ENCODE results near the gene DFFB.

DFFB gene

GRCh38 chr1:3834701-3835100 is 22.6 kb upstream of the DFFB start:
- DNase-seq: no peak

GRCh38 chr1:3836421-3836820 is 20.9 kb upstream of the DFFB start:
- no peak for DNase-seq

- DNase-seq: no peak
These were observed 20.1 kb upstream of the DFFB start for GRCh38 chr1:3837200-3837599.

GRCh38 chr1:3837685-3838084 is 19.6 kb upstream of the DFFB start:
- DNase-seq: no peak

DNA sequence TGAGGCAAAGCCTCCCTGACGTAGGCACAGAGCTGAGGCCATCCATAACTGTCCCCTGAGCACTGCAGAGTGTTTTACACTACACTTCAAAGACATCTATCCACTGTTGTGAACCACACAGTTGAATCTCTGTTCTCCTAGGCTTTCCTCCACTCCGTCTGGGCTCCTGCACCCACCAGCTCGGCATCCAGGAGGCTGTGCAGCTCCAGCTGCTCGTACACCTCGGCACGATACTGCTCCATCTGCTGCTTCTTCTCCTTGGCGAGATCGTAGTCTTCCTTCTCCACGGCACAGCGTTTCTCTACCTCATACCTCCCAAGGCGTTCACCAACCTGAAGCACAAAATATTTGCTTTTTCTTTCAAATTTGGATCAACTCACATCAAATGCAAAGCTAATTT is 18.5 kb upstream of the DFFB start:
- no peak for DNase-seq

DNA sequence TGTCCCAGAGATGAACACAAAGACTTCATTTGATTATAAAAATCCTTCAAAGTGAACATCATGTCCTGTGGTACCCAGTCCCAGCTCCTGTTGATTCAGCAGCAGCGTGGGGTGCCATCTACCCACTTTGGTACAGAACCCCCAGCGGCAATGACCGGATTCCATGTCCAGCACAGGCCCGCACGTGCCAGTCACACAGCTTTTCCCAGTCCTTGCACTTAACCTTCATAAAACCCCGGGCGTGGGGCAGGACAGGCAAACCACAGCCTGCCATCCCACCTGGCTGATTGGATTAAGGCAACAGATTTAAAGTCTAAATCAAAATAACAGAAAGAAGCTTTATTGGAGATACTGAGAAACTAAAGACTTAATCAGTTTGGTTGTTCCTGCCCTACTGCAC is 15.8 kb upstream of the DFFB start:
- peak; percentile 86 for DNase-seq

DNA sequence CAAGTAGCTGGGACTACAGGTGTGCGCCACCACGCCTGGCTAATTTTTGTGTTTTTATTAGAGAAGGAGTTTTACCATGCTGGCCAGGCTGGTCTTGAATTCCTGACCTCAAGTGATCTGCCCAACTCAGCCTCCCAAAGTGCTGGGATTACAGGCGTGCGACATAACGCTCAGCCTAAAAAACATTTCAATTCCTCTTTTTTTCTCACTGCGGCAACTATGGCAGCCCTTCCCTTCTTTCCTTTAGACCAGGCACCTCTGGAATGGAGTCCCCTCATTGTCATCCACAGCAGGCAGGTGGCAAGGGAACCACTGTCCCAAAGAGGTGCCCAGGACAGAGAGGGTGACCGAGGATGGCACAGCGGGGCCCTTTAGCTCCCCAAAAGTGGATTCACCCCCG is 14.4 kb upstream of the DFFB start:
- DNase-seq: no peak

DNA sequence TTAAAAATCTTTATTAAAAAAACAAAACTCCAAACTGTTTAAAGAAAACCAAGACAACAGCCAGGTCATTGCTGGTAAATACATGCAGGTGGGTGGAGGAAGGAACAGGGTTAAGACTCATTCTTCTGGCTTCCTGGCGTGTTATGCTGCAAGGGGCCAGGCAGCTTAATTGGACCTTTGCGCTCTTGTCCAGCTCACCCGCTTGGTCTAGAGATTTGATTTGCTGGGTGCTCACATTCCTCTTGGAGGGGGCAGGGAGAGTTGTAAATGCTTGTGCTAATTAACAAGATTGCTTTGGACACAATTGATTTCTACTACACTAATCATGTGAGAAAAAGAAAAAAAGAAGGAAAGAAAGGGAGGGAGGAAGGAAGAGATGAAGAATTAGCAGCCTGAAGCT is 10.7 kb upstream of the DFFB start:
- no peak for DNase-seq

DNA sequence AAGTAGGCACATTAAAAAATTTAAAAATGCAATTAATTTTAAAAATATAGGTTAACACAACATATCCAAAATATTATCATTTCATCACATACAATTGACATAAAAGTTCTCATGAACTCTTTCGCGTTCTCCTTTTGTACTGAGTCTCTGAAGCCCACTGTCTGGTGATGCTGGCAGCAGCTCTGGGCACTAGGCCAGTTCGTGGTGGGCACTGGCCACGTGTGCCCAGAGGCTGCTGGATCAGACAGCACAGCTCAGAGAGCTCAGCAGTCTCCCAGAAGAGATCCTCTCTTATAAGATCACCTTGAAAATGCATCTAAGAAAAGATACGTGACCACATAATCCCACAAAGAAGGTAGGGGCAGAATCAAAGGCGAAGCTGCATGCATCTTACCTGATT is 10.2 kb upstream of the DFFB start:
- no peak for DNase-seq

DNA sequence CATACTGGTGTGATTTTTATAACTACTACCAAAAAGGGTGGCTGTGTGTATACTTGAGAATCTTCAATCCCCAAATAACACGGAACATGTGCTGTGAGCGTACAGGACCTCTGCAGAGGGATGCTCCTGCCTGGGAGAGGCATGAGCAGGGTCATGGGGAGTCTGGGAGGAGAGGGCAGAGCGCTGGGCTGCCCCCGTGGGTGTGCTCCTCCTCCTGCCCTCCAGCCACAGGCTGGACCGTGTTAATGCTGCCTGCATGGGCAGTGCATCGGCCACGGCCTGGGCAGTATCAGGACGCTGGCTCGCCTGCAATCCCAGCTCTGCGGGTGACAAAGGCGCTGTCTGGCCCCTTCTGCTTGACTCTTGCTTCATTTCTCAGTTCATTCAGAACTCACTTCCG is 6.4 kb upstream of the DFFB start:
- no peak for DNase-seq

DNA sequence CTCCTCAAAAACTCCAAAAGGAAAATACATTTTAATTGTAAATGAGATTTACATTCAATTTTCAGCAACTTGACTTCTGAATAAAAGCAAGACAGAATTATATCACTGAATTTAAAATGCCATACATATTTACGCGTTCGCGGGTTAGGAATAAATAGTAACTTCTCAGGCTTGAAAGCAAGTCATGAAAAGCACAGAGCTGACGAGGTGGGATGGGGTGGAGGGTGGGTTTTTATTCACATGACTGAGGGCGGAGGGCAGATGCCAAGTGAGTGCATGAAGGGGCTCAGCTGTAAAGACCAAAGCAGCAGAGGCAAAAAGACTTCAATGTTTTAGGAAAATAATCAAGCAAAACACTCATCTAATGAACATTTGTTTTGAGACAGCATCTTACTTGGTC is 6.0 kb upstream of the DFFB start:
- DNase-seq: no peak

- DNase-seq: no peak
These were observed 5.2 kb upstream of the DFFB start for GRCh38 chr1:3852091-3852490.

GRCh38 chr1:3852711-3853485 is 4.4 kb upstream of the DFFB start:
- DNase-seq: peak; percentile 47

GRCh38 chr1:3857791-3858129 is 484 bp downstream of the DFFB start:
- DNase-seq: no peak

DNA sequence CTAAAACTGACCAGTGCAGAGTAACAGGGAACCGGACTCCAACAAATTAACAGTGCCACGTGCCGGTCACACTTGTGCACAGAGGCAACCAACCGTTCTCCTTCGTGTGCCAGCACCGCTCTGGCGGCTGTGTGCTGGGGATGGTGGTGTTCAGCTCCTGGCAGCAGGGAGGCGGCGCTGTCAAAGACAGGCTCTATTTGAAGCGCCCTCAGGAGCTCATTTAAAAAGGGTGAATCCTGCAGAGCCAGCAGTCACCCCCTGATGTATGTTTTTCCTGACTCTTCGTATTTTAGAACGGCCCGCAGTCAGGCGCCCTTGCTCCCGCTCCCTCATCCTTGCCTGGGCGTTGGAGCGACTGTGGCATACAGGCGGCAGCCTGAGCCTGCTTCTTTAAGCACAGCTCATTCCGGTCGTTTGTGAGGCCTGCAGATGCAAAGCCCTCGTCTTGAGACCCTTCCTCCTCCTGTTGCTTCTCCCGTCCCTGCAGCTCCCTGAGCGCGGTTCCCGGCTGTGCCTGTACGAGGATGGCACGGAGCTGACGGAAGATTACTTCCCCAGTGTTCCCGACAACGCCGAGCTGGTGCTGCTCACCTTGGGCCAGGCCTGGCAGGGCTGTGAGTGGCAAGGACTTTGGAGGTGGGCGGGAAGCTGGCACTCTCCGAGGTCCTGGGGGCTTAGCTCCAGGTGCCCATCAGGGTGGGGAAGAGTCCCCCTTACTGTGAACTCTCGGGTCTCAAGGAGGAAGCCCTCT is 1.1 kb downstream of the DFFB start:
- peak; percentile 30 for DNase-seq

DNA sequence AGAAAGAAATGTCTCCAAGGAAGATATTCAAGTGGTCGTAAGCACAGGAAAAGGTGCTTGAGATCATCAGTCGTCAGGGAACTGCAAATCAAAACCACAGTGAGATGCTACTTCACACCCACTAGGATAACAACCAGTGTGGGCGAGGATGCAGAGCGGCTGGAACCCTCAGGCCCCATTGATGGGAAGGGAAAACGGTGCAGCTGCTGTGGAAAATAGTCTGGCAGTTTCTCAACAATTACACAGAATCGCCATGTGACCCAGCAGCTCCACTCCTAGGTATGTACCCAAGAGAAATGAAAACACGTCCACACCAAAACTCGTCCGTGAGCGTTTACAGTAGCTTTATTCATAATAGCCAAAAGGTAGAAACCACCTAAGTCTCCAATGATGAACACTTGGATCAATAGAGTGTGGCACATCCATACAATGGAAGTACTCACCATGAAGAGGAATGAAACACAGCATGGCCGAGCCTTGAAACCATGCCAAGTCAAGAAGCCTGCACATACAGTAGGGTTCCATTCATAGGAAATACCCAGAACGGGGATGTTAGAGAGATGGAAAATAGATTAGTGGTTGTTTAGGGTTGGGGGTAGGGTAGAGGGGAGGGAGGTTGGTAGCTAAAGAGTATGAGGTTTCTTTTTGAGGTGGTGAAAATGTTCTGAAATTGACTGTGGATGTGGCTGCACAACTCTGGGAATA is 6.1 kb downstream of the DFFB start:
- DNase-seq: no peak

DNA sequence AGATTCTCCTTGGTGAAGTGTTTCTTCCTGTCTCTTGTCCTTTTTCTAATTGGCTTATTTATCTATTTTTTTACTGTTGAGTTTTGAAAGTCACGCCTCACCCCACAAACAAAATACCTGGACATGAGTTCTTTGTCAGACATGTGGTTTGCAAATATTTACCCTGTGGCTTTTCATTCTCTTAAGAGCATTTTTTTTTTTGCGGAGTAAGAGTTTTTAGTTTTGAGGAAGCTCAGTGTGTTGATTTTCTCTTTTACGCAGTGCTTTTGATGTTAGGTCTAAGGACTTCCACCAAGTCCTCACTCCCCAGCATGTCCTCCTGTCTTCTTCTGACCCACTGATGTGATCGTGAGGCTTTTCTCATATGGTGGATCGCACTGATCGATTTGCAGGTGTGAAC is 7.6 kb downstream of the DFFB start:
- DNase-seq: no peak

DNA sequence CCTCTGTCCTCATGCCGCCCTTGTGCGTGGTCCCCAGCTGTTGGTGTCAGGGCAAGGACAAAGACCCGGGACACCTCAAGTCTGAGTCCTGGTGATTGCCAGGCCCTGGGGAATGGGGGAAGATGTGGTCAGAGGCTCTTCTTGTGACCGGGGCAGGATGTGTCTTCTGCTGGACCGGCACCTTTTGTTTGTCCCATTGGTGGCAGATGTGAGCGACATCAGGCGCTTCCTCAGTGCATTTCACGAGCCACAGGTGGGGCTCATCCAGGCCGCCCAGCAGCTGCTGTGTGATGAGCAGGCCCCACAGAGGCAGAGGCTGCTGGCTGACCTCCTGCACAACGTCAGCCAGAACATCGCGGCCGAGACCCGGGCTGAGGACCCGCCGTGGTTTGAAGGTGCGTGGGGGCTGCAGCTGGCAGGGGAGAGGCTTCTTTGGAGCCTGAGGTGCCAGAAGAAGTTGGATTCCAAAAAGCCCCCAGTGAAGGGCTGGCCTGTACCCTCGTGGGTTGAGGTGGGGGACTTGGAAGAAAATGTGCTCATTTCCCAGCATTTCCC is 8.4 kb downstream of the DFFB start:
- DNase-seq: peak; percentile 55

DNA sequence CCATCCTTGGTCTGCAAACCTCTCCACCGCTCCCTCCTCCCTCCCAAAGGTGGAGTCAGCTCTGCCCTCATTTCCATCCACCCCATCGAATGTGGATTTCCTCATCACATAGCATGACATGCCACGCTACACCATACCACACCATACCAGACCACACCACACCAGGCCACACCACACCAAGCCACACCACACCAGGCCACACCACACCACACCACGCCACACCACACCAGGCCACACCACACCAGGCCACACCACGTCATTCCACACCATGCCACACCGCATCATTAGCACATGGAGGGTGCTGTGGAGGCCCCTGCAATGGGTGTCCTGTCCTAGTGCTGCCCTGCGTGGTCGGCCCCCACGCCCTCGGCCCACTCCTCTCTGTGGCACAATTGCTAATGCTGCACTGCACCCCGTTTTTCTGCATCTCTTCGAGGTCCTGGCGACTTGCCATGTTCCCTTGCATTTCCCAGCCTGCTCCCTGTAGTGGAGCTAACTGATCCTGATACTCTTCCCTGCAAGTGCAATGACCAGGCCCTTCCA is 11.3 kb downstream of the DFFB start:
- DNase-seq: no peak

DNA sequence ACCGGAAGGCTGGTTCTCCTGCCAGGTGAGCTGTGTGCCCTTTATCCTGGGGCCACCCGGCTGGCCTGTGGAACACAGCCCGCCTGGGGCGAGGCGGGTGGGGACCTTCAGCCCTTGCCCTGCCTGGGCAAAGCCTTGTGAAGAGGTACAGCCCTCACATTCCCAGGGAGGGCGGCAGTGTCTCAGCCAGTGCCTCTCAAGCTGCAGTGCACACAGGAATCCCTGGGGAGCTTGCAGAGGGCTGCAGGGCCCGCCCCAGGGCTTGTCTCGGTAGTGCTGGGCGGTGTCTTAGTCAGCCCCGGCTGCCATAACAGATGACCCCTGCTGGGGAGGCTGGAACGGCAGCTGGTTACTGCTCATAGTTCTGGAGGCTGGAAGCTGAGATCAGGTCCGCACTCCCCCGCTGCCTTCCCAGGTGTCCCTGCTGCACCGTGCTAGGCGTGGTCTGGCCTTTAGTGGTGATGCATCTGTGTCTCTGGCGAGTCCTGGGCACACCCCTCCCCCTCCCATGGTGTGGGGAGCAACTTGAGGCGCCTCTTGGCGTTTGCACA is 12.6 kb downstream of the DFFB start:
- DNase-seq: peak; percentile 86

DNA sequence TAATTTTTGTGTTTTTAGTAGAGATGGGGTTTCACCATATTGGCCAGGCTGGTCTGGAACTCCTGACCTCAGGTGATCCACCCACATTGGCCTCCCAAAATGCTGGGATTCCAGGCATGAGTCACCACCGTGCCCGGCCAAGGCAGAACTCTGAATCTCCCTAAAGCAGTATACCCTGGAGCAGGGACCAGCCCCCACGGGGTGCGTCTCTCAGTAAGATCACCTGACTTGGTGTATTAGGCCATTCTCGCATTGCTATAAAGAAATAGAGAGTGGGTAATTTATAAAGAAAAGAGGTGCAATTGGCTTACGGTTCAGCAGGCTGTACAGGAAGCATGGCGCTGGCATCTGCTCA is 14.2 kb downstream of the DFFB start:
- no peak for DNase-seq

GRCh38 chr1:3872546-3872945 is 15.3 kb downstream of the DFFB start:
- DNase-seq: no peak

DNA sequence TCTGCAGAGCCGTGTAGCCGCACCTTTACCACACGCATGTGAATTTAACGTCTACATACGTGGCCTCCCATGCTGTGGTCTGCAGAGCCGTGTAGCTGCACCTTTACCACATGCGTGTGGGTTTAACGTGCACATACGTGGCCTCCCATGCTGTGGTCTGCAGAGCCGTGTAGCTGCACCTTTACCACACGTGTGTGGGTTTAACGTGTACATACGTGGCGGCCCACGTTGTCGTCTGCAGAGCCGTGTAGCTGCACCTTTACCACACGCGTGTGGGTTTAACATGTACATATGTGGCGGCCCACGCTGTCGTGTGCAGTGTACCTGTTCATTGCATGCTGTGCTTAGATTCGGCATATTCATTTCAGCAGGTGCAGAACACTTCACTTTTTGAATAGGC is 17.5 kb downstream of the DFFB start:
- DNase-seq: no peak

Data from NCI-H82 (cell line).